Activated B cell treated with CpG ODN at 0.5 μM for 24 hours (primary cell): ENCODE results near the gene PHYHD1. TPM values are rescaled to one million over a fixed set of nuclear protein-coding genes. Genes with fewer than 3 reads are reported as not detected.

Source experiments
- ATAC-seq: fragments of 200-7000 bp; cut with Tn5 transposase; one replicate; pipeline ENCODE4 v1.10.0; 2021; ENCODE audit warnings: low read depth, mild to moderate bottlenecking, moderate library complexity
- CTCF ChIA-PET: fragments of 350-600 bp; sonication (Branson Sonifier 250); formaldehyde crosslinking; loops from one replicate; lab custom pipeline; 2021; ENCODE audit warnings: antibody characterized with exemption; lab: Charles Lee
- POLR2A ChIA-PET: fragments of 350-600 bp; sonication (Branson Sonifier 250); formaldehyde crosslinking; loops from one replicate; lab custom pipeline; 2021; ENCODE audit warnings: antibody characterized with exemption; lab: Charles Lee
- DNase-seq: peaks from one replicate; pipeline ENCODE4 v3.0.0; 2022
- H3K27ac Mint-ChIP-seq: one replicate; pipeline ENCODE4 v1.8.0; 2020; ENCODE audit warnings: mixed read lengths
- H3K27me3 Mint-ChIP-seq: one replicate; pipeline ENCODE4 v1.8.0; 2021; ENCODE audit warnings: mixed read lengths
- H3K36me3 Mint-ChIP-seq: one replicate; pipeline ENCODE4 v1.8.0; 2021; ENCODE audit warnings: low read depth, mixed read lengths
- H3K4me1 Mint-ChIP-seq: one replicate; pipeline ENCODE4 v1.8.0; 2021; ENCODE audit warnings: mixed read lengths
- H3K4me3 Mint-ChIP-seq: one replicate; pipeline ENCODE4 v1.8.0; 2020; ENCODE audit warnings: mild to moderate bottlenecking, mixed read lengths
- H3K9me3 Mint-ChIP-seq: one replicate; pipeline ENCODE4 v1.8.0; 2020; ENCODE audit warnings: mixed read lengths
- intact Hi-C: fragments of 100-400 bp; cut with micrococcal nuclease; formaldehyde crosslinking; loops from one replicate; pipeline ENCODE4 v1.15.1; 2024
- total RNA-seq: library from RNA; stranded (reverse); gene quantifications from 2 replicates; pipeline ENCODE4 v1.2.3, GENCODE V29; 2022
- TF ChIP-seq, protein P1 (sequence below): fragments of 200-600 bp; IDR thresholded peaks from one replicate; pipeline ENCODE4 v1.8.0; 2022; ENCODE audit warnings: antibody characterized with exemption, mild to moderate bottlenecking

The PHYHD1 gene
- total RNA-seq, 1 donor from 2014 or later, result 0.86 TPM

DNA sequence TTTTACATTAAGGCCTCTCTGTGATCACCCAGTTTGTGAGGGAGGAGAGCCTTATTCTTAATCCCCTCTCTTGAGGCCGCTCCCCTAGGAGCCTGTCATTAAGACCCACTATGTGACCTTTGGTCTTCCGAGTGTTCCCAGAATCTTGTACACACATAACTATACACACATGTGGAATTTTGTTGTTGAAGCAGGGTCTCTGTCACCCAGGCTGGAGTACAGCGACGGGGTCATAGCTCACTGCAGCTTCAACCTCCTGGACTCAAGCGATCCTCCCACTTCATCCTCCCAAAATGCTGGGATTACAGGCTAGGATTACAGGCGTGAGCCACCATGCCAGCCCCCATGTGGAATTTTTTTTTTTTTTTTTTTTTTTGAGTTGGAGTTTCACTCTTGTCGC lies 14.8 kb upstream of the PHYHD1 start:
- intact Hi-C loops, result no loop called here
- H3K4me3 Mint-ChIP-seq, result no peak overlapping the region
- ChIA-PET CTCF (no interaction called here), POLR2A (interaction anchor here (0.6 kb wide), 1 partner anchor 16 kb away, joined by 9 read pairs; no protein-coding TSS in a partner anchor)
- H3K36me3 Mint-ChIP-seq, result peaks cover 26% of the 10 kb centered on the region
- TF ChIP-seq, protein P1, sequence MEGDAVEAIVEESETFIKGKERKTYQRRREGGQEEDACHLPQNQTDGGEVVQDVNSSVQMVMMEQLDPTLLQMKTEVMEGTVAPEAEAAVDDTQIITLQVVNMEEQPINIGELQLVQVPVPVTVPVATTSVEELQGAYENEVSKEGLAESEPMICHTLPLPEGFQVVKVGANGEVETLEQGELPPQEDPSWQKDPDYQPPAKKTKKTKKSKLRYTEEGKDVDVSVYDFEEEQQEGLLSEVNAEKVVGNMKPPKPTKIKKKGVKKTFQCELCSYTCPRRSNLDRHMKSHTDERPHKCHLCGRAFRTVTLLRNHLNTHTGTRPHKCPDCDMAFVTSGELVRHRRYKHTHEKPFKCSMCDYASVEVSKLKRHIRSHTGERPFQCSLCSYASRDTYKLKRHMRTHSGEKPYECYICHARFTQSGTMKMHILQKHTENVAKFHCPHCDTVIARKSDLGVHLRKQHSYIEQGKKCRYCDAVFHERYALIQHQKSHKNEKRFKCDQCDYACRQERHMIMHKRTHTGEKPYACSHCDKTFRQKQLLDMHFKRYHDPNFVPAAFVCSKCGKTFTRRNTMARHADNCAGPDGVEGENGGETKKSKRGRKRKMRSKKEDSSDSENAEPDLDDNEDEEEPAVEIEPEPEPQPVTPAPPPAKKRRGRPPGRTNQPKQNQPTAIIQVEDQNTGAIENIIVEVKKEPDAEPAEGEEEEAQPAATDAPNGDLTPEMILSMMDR, result no peak
- ATAC-seq, result no peak
- no peaks in the 10 kb centered on the region for H3K27me3 Mint-ChIP-seq
- peaks cover 19% of the 10 kb centered on the region for H3K4me1 Mint-ChIP-seq
- H3K27ac Mint-ChIP-seq, result no peak overlapping the region
- H3K9me3 Mint-ChIP-seq, result no peaks in the 10 kb centered on the region
- no peak for DNase-seq

DNA sequence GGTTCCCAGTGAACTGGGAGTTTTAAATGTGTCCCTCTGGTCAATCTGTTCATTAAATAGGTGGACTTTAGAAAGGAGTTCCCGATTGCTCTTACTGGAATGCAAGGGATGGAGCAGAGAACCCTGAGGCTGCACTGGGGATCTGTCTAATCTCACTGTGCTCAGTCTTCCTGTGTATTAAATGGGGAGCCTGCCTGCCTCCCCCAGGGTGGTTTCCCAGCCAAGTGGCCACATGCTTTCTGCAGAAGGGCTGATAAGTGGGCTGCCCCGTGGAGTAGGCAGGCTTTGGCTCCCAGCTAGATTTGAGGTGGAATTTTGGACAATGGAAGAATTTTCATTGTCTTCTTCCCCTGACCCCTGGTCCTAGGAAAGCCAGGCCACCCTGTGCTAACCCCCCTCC lies 14.0 kb upstream of the PHYHD1 start:
- TF ChIP-seq, protein P1, result no peak
- Mint-ChIP-seq H3K4me1 (peaks cover 15% of the 10 kb centered on the region), H3K4me3 (no peak overlapping the region), H3K27ac (peak overlapping the region; percentile 12), H3K9me3 (no peaks in the 10 kb centered on the region), H3K36me3 (peaks cover 26% of the 10 kb centered on the region), H3K27me3 (no peaks in the 10 kb centered on the region)
- ChIA-PET POLR2A (interaction anchor here (0.6 kb wide), 1 partner anchor 15 kb away, joined by 9 read pairs; no protein-coding TSS in a partner anchor), CTCF (no interaction called here)
- no peak for ATAC-seq
- intact Hi-C loops, result no loop called here
- no peak for DNase-seq

DNA sequence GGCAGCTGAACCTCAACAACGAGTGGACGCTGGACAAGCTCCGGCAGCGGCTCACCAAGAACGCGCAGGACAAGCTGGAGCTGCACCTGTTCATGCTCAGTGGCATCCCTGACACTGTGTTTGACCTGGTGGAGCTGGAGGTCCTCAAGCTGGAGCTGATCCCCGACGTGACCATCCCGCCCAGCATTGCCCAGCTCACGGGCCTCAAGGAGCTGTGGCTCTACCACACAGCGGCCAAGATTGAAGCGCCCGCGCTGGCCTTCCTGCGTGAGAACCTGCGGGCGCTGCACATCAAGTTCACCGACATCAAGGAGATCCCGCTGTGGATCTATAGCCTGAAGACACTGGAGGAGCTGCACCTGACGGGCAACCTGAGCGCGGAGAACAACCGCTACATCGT lies 12.4 kb upstream of the PHYHD1 start:
- H3K4me3 Mint-ChIP-seq, result no peak overlapping the region
- TF ChIP-seq, protein P1, result no peak
- H3K9me3 Mint-ChIP-seq, result no peaks in the 10 kb centered on the region
- ATAC-seq (no peak), DNase-seq (no peak)
- peaks cover 8% of the 10 kb centered on the region for H3K4me1 Mint-ChIP-seq
- ChIA-PET POLR2A (interaction anchor here (0.6 to 1.1 kb wide), 2 partner anchors 11 to 78 kb away, joined by 3 to 7 read pairs; partner anchors contain the start of gene SPOUT1), CTCF (interaction anchor here (1.0 kb wide), 1 partner anchor 21 kb away, joined by 3 read pairs; no protein-coding TSS in a partner anchor)
- H3K27ac Mint-ChIP-seq, result no peak overlapping the region
- H3K36me3 Mint-ChIP-seq, result peaks cover 37% of the 10 kb centered on the region
- H3K27me3 Mint-ChIP-seq, result no peaks in the 10 kb centered on the region
- intact Hi-C loops, result no loop called here

DNA sequence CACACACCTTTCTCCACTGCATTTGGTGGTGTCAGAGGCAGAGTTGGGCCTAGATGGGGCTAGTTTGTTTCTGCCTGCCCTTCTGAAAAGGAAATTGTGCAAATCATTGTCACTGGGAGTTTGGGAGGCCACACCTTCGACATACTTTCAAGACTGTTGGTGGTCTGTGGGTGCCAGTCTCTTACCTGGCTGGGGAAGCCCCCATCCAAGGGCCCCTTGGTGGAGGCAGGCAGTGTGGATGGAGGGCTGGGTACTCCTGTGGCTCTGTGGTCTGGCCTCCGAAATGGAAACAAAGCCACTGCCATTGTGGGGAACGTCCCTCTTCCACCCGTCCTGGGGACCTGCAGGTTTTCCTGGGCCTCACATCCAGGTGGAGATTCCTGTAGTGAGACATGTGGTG lies 10.9 kb upstream of the PHYHD1 start:
- intact Hi-C loops, result no loop called here
- Mint-ChIP-seq H3K9me3 (no peaks in the 10 kb centered on the region), H3K4me1 (peaks cover 8% of the 10 kb centered on the region), H3K27ac (no peak overlapping the region), H3K4me3 (no peak overlapping the region), H3K27me3 (no peaks in the 10 kb centered on the region), H3K36me3 (peaks cover 37% of the 10 kb centered on the region)
- TF ChIP-seq, protein P1, result no peak
- CTCF ChIA-PET, result no interaction called here
- POLR2A ChIA-PET, result no interaction called here
- no peak for DNase-seq
- ATAC-seq, result no peak

DNA sequence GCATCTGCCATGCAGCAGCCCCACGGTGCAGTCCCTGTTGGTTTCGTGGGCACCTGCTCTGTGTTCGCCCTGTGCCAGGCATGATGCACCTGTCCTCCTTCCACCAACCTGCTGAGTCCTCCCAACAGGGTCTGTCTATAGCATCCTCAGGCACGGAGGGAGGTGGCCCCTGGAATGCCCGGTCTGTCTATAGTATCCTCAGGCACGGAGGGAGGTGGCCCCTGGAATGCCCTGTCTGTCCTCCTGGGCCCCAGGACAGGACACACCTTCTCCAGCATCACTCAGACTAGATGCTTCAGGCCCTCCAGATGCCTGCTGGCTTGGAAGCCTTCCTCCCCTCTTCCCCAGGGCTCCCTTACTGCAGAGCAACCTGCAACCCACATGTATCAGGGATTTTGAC lies 9.9 kb upstream of the PHYHD1 start:
- intact Hi-C loops, result no loop called here
- Mint-ChIP-seq H3K27ac (no peak overlapping the region), H3K27me3 (no peaks in the 10 kb centered on the region), H3K9me3 (no peaks in the 10 kb centered on the region), H3K36me3 (peaks cover 42% of the 10 kb centered on the region), H3K4me1 (peaks cover 8% of the 10 kb centered on the region), H3K4me3 (no peak overlapping the region)
- TF ChIP-seq, protein P1, result no peak
- POLR2A ChIA-PET, result no interaction called here
- CTCF ChIA-PET, result no interaction called here
- no peak for DNase-seq
- no peak for ATAC-seq
